ENCODE results near the gene CXCL9.
"Not testable (repeated sequence)": the region's sequence is repeated elsewhere in the genome, so short reads cannot be mapped to it uniquely, and the experiment has no call there.

The CXCL9 gene

GRCh38 chr4:75997081-75997480, 10.2 kb downstream of the CXCL9 start:
- Histone ChIP-seq H3K9me3 (ENCODE audit: control insufficient read depth in 1 of 2, low read length in 2 of 2) (no peaks in the 10 kb centered on the region), H3K27me3 (ENCODE audit: low read depth, low read length) (no peaks in the 10 kb centered on the region), H3K27ac (ENCODE audit: low read length) (no peak overlapping the region), H3K4me1 (ENCODE audit: control insufficient read depth in 1 of 2, insufficient read depth in 2 of 2, low read length in 2 of 2) (no peaks in the 10 kb centered on the region), H3K36me3 (ENCODE audit: control insufficient read depth in 1 of 2, insufficient read depth in 2 of 2, low read length in 2 of 2) (no peaks in the 10 kb centered on the region), H3K4me3 (ENCODE audit: low read depth in 1 of 2, low read length in 2 of 2) (no peak overlapping the region)

GRCh38 chr4:75995727-75996126, 11.6 kb downstream of the CXCL9 start:
- Histone ChIP-seq H3K36me3 (ENCODE audit: control insufficient read depth in 1 of 2, insufficient read depth in 2 of 2, low read length in 2 of 2) (no peaks in the 10 kb centered on the region), H3K9me3 (ENCODE audit: control insufficient read depth in 1 of 2, low read length in 2 of 2) (no peaks in the 10 kb centered on the region), H3K27me3 (ENCODE audit: low read depth, low read length) (no peaks in the 10 kb centered on the region), H3K4me3 (ENCODE audit: low read depth in 1 of 2, low read length in 2 of 2) (no peak overlapping the region), H3K4me1 (ENCODE audit: control insufficient read depth in 1 of 2, insufficient read depth in 2 of 2, low read length in 2 of 2) (peaks cover 0 to 4% of the 10 kb centered on the region in 2 donors), H3K27ac (ENCODE audit: low read length) (no peak overlapping the region)

DNA sequence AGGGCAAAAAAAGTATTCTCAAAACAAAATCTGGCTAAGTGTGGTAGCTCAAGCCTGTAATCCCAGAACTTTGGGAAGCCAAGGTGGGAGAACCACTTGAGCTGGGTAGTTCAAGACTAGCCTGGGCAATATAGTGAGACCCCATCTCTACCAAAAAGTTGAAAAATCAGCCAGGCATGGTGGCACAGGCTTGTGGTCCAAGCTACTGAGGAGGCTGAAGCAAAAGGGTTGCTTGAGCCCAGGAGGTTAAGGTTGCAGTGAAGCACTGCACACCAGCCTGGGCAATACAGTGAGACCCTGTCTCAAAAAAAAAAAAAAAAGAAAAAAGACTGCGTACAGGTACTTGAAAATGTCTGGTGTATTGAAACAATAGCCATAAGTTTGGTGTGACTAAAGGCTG, 14.8 kb downstream of the CXCL9 start:
- no peaks in the 10 kb centered on the region for H3K36me3 ChIP-seq (ENCODE audit: control insufficient read depth in 1 of 2, insufficient read depth in 2 of 2, low read length in 2 of 2)
- H3K27me3 ChIP-seq (ENCODE audit: low read depth, low read length), result no peaks in the 10 kb centered on the region
- peaks cover 6 to 17% of the 10 kb centered on the region in 2 donors for H3K4me1 ChIP-seq (ENCODE audit: control insufficient read depth in 1 of 2, insufficient read depth in 2 of 2, low read length in 2 of 2)
- no peak overlapping the region for H3K4me3 ChIP-seq (ENCODE audit: low read depth in 1 of 2, low read length in 2 of 2)
- H3K27ac ChIP-seq (ENCODE audit: low read length), result no peak overlapping the region
- no peaks in the 10 kb centered on the region for H3K9me3 ChIP-seq (ENCODE audit: control insufficient read depth in 1 of 2, low read length in 2 of 2)

- Histone ChIP-seq H3K27me3 (ENCODE audit: low read depth, low read length) (no peaks in the 10 kb centered on the region), H3K4me1 (ENCODE audit: control insufficient read depth in 1 of 2, insufficient read depth in 2 of 2, low read length in 2 of 2) (peaks cover 6 to 17% of the 10 kb centered on the region in 2 donors), H3K9me3 (ENCODE audit: control insufficient read depth in 1 of 2, low read length in 2 of 2) (no peaks in the 10 kb centered on the region), H3K27ac (ENCODE audit: low read length) (peak overlapping the region; percentile 77), H3K36me3 (ENCODE audit: control insufficient read depth in 1 of 2, insufficient read depth in 2 of 2, low read length in 2 of 2) (no peaks in the 10 kb centered on the region), H3K4me3 (ENCODE audit: low read depth in 1 of 2, low read length in 2 of 2) (peak overlapping the region; percentile 87 to 95)
Observed at GRCh38 chr4:75989846-75990528, 17.3 kb downstream of the CXCL9 start.

DNA sequence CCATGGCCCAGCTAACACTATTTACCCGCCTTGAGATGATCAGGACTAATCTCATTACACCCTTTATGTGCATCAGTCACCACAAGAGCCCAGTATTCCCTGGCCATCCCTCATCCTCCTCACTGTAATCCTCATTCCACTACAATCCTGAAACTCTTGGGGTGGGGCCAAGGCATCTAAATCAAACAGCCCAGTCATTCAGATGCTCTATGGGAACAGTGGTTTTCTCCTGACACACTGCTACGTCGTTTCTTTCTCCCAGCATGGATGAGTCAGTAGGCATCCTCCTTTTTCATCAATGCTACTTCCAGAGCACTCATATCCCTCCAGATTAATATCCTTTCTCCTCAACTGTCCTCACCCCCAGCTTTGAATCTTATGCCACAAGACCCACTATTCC, 22.2 kb downstream of the CXCL9 start:
- no peak overlapping the region for H3K4me3 ChIP-seq (ENCODE audit: low read depth in 1 of 2, low read length in 2 of 2)
- no peak overlapping the region for H3K27ac ChIP-seq (ENCODE audit: low read length)
- H3K36me3 ChIP-seq (ENCODE audit: control insufficient read depth in 1 of 2, insufficient read depth in 2 of 2, low read length in 2 of 2), result peaks cover 13 to 14% of the 10 kb centered on the region in 2 donors
- H3K4me1 ChIP-seq (ENCODE audit: control insufficient read depth in 1 of 2, insufficient read depth in 2 of 2, low read length in 2 of 2), result peaks cover 6 to 13% of the 10 kb centered on the region in 2 donors
- H3K9me3 ChIP-seq (ENCODE audit: control insufficient read depth in 1 of 2, low read length in 2 of 2), result no peaks in the 10 kb centered on the region
- no peaks in the 10 kb centered on the region for H3K27me3 ChIP-seq (ENCODE audit: low read depth, low read length)

GRCh38 chr4:75980576-75980975, 26.7 kb downstream of the CXCL9 start:
- Histone ChIP-seq H3K36me3 (ENCODE audit: control insufficient read depth in 1 of 2, insufficient read depth in 2 of 2, low read length in 2 of 2) (peaks cover 36 to 50% of the 10 kb centered on the region in 2 donors), H3K4me1 (ENCODE audit: control insufficient read depth in 1 of 2, insufficient read depth in 2 of 2, low read length in 2 of 2) (no peaks in the 10 kb centered on the region), H3K27ac (ENCODE audit: low read length) (no peak overlapping the region), H3K4me3 (ENCODE audit: low read depth in 1 of 2, low read length in 2 of 2) (no peak overlapping the region), H3K27me3 (ENCODE audit: low read depth, low read length) (no peaks in the 10 kb centered on the region), H3K9me3 (ENCODE audit: control insufficient read depth in 1 of 2, low read length in 2 of 2) (peaks cover 0 to 2% of the 10 kb centered on the region in 2 donors)

DNA sequence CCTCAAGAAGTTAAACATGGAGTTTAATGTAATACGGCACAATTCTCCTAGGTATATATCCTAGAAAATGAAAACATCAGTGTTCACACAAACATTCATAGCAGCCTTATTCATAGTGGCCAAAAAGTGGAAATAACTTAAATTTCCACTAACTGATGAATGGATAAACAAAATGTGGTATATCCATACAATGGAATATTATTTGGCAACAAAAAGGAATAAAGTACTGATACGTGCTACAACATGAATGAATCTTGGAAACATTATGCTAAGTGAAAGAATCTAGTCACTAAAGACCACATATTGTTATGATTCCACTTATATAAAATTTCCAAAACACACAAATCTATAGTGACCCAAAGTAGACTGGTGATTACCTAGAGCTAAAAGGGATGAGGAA, 31.1 kb downstream of the CXCL9 start:
- H3K27ac ChIP-seq (ENCODE audit: low read length), result no peak overlapping the region
- H3K9me3 ChIP-seq (ENCODE audit: control insufficient read depth in 1 of 2, low read length in 2 of 2), result peaks cover 0 to 2% of the 10 kb centered on the region in 2 donors
- H3K27me3 ChIP-seq (ENCODE audit: low read depth, low read length), result no peaks in the 10 kb centered on the region
- peaks cover 61 to 81% of the 10 kb centered on the region in 2 donors for H3K36me3 ChIP-seq (ENCODE audit: control insufficient read depth in 1 of 2, insufficient read depth in 2 of 2, low read length in 2 of 2)
- H3K4me3 ChIP-seq (ENCODE audit: low read depth in 1 of 2, low read length in 2 of 2), result no peak overlapping the region
- H3K4me1 ChIP-seq (ENCODE audit: control insufficient read depth in 1 of 2, insufficient read depth in 2 of 2, low read length in 2 of 2), result no peaks in the 10 kb centered on the region

DNA sequence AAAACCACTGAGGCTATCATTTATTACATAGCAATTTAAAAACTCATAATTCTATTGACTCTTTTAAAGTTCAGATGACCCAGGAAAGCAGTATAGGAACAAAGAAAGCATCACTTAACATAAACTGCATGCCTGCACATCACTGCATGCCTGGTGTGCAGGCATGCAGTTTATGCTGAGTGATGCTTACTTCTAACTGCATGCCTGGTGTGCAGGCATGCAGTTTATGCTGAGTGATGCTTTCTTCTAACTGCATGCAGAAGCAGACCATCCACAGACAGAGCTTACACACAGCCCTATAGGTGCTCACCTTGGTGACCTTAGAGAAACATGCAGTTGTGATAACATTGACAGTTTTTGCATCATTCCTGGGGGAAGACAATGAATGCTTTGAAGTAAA, 33.5 kb downstream of the CXCL9 start:
- no peak overlapping the region for H3K27ac ChIP-seq (ENCODE audit: low read length)
- H3K36me3 ChIP-seq (ENCODE audit: control insufficient read depth in 1 of 2, insufficient read depth in 2 of 2, low read length in 2 of 2), result peaks cover 75 to 86% of the 10 kb centered on the region in 2 donors
- peaks cover 0 to 2% of the 10 kb centered on the region in 2 donors for H3K9me3 ChIP-seq (ENCODE audit: control insufficient read depth in 1 of 2, low read length in 2 of 2)
- no peaks in the 10 kb centered on the region for H3K4me1 ChIP-seq (ENCODE audit: control insufficient read depth in 1 of 2, insufficient read depth in 2 of 2, low read length in 2 of 2)
- no peak overlapping the region for H3K4me3 ChIP-seq (ENCODE audit: low read depth in 1 of 2, low read length in 2 of 2)
- H3K27me3 ChIP-seq (ENCODE audit: low read depth, low read length), result no peaks in the 10 kb centered on the region

DNA sequence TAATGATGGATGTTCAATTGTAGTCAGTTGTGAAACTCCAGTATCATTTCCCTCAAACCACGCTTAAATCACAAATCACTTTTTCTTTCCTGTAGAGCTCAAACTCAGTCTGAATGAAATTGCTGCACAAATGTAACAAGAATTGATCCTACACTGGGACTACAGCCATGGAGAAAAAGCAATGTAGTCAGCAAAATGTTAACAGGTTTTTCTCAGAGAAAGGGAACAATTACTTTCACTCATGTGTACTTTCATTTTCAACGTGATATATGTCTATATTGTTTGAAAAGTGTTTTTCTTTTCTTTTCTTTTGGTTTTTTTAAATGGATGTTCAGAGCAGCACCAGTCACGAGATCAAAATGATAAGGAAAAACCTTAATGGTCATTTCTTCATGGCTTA, 39.2 kb downstream of the CXCL9 start:
- Histone ChIP-seq H3K27me3 (ENCODE audit: low read depth, low read length) (no peaks in the 10 kb centered on the region), H3K27ac (ENCODE audit: low read length) (no peak overlapping the region), H3K9me3 (ENCODE audit: control insufficient read depth in 1 of 2, low read length in 2 of 2) (peaks cover 0 to 2% of the 10 kb centered on the region in 2 donors), H3K36me3 (ENCODE audit: control insufficient read depth in 1 of 2, insufficient read depth in 2 of 2, low read length in 2 of 2) (peaks cover 81 to 94% of the 10 kb centered on the region in 2 donors), H3K4me3 (ENCODE audit: low read depth in 1 of 2, low read length in 2 of 2) (no peak overlapping the region), H3K4me1 (ENCODE audit: control insufficient read depth in 1 of 2, insufficient read depth in 2 of 2, low read length in 2 of 2) (no peaks in the 10 kb centered on the region)

- Histone ChIP-seq H3K4me3 (ENCODE audit: low read depth in 1 of 2, low read length in 2 of 2) (no peak overlapping the region), H3K36me3 (ENCODE audit: control insufficient read depth in 1 of 2, insufficient read depth in 2 of 2, low read length in 2 of 2) (peaks cover 68 to 86% of the 10 kb centered on the region in 2 donors), H3K9me3 (ENCODE audit: control insufficient read depth in 1 of 2, low read length in 2 of 2) (peaks cover 0 to 2% of the 10 kb centered on the region in 2 donors)
Observed at GRCh38 chr4:75963558-75963957, 43.8 kb downstream of the CXCL9 start.

DNA sequence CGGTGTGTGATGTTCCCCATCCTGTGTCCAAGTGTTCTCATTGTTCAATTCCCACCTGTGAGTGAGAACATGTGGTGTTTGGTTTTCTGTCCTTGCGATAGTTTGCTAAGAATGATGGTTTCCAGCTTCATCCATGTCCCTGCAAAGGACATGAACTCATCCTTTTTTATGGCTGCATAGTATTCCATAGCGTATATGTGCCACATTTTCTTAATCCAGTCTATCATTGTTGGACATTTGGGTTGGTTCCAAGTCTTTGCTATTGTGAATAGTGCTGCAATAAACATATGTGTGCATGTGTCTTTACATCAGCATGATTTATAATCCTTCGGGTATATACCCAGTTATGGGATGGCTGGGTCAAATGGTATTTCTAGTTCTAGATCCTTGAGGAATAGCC, 45.2 kb downstream of the CXCL9 start:
- not testable (repeated sequence) for H3K27ac ChIP-seq (ENCODE audit: low read length); H3K4me3 ChIP-seq (ENCODE audit: low read depth in 1 of 2, low read length in 2 of 2); H3K27me3 ChIP-seq (ENCODE audit: low read depth, low read length); H3K9me3 ChIP-seq (ENCODE audit: control insufficient read depth in 1 of 2, low read length in 2 of 2); H3K4me1 ChIP-seq (ENCODE audit: control insufficient read depth in 1 of 2, insufficient read depth in 2 of 2, low read length in 2 of 2)
- H3K36me3 ChIP-seq (ENCODE audit: control insufficient read depth in 1 of 2, insufficient read depth in 2 of 2, low read length in 2 of 2), result peaks cover 68 to 86% of the 10 kb centered on the region in 2 donors

More at GRCh38 chr4:75963558-75963957, 43.8 kb downstream of the CXCL9 start:
- Histone ChIP-seq H3K4me1 (ENCODE audit: control insufficient read depth in 1 of 2, insufficient read depth in 2 of 2, low read length in 2 of 2) (no peaks in the 10 kb centered on the region), H3K27ac (ENCODE audit: low read length) (no peak overlapping the region), H3K27me3 (ENCODE audit: low read depth, low read length) (no peaks in the 10 kb centered on the region)

DNA sequence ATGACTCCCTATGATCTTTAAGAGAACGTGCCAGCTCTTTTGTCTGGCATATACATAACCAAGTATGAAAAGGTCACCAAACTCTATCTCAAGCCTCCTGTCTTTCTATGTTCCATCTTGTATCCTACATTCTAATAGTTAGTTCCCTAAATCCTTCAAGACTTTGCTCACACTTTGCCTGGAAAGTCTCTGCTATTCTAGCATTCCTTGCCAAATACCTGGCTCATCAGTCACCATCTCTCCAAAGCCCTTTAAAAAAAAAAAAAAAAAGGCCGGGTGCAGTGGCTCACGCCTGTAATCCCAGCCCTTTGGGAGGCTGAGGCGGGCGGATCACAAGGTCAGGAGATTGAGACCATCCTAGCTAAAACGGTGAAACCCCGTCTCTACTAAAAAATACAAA, 48.8 kb downstream of the CXCL9 start:
- not testable (repeated sequence) for H3K9me3 ChIP-seq (ENCODE audit: control insufficient read depth in 1 of 2, low read length in 2 of 2); H3K27ac ChIP-seq (ENCODE audit: low read length); H3K27me3 ChIP-seq (ENCODE audit: low read depth, low read length); H3K4me1 ChIP-seq (ENCODE audit: control insufficient read depth in 1 of 2, insufficient read depth in 2 of 2, low read length in 2 of 2); H3K4me3 ChIP-seq (ENCODE audit: low read depth in 1 of 2, low read length in 2 of 2)
- H3K36me3 ChIP-seq (ENCODE audit: control insufficient read depth in 1 of 2, insufficient read depth in 2 of 2, low read length in 2 of 2), result peaks cover 63 to 79% of the 10 kb centered on the region in 2 donors

All from muscle layer of duodenum (tissue), 2 donors.